Type B pancreatic cell (in vitro differentiated cells): ENCODE data around the gene RPTOR. TPM values are rescaled to one million over a fixed set of nuclear protein-coding genes. Genes with fewer than 3 reads are reported as not detected.

ENCODE experiments used
- DNase-seq: peaks from one replicate; pipeline ENCODE4 v3.0.0; 2021; ENCODE audit warnings: mixed read lengths; ENCODE audit not compliant: unreplicated experiment; ENCODE audit errors: extremely low spot score
- H3K27ac Mint-ChIP-seq: 2 replicates; pipeline ENCODE4 v1.8.0; 2021; ENCODE audit warnings: mild to moderate bottlenecking, mixed read lengths
- H3K27me3 Mint-ChIP-seq: 2 replicates; pipeline ENCODE4 v1.8.0; 2021; ENCODE audit warnings: mixed read lengths
- H3K36me3 Mint-ChIP-seq: 2 replicates; pipeline ENCODE4 v1.8.0; 2021; ENCODE audit warnings: mixed read lengths
- H3K4me1 Mint-ChIP-seq: one replicate; pipeline ENCODE4 v1.8.0; 2021; ENCODE audit warnings: mixed read lengths; ENCODE audit not compliant: unreplicated experiment
- H3K4me3 Mint-ChIP-seq: 2 replicates; pipeline ENCODE4 v1.8.0; 2021; ENCODE audit warnings: mild to moderate bottlenecking, mixed read lengths
- H3K9me3 Mint-ChIP-seq: 2 replicates; pipeline ENCODE4 v1.8.0; 2021; ENCODE audit warnings: mixed read lengths
- CTCF ChIP-seq: fragments of 200-600 bp; sonication (generic); conservative IDR thresholded peaks from 2 replicates; pipeline ENCODE4 v1.5.0; 2021; ENCODE audit warnings: antibody characterized with exemption, mild to moderate bottlenecking
- total RNA-seq: library from RNA; stranded (reverse); gene quantifications from 2 replicates; pipeline ENCODE4 v1.2.1, GENCODE V29; 2021; ENCODE audit warnings: low replicate concordance

RPTOR gene
- total RNA-seq, 1 donor from 2014 or later: 39.8 TPM

- Mint-ChIP-seq H3K27ac (no peak overlapping the region), H3K4me1 (no peaks in the 10 kb centered on the region), H3K4me3 (no peak overlapping the region), H3K36me3 (peaks cover 7% of the 10 kb centered on the region), H3K9me3 (no peaks in the 10 kb centered on the region), H3K27me3 (no peaks in the 10 kb centered on the region)
- no peak for TF ChIP-seq CTCF
- no peak for DNase-seq
Measured at GRCh38 chr17:80955671-80956280, 411.1 kb downstream of the RPTOR start.

GRCh38 chr17:80956321-80957190 is 411.9 kb downstream of the RPTOR start:
- Mint-ChIP-seq H3K27me3 (no peaks in the 10 kb centered on the region), H3K36me3 (peaks cover 7% of the 10 kb centered on the region), H3K9me3 (no peaks in the 10 kb centered on the region), H3K4me3 (no peak overlapping the region), H3K27ac (no peak overlapping the region), H3K4me1 (no peaks in the 10 kb centered on the region)
- TF ChIP-seq CTCF: no peak
- no peak for DNase-seq

GRCh38 chr17:80957461-80957941 is 412.9 kb downstream of the RPTOR start:
- Mint-ChIP-seq H3K27me3 (no peaks in the 10 kb centered on the region), H3K9me3 (no peaks in the 10 kb centered on the region), H3K4me1 (no peaks in the 10 kb centered on the region), H3K4me3 (no peak overlapping the region), H3K27ac (no peak overlapping the region), H3K36me3 (peaks cover 7% of the 10 kb centered on the region)
- no peak for DNase-seq
- TF ChIP-seq CTCF: no peak

- H3K4me1 Mint-ChIP-seq: no peaks in the 10 kb centered on the region
- DNase-seq: no peak
- H3K27me3 Mint-ChIP-seq: no peaks in the 10 kb centered on the region
- H3K27ac Mint-ChIP-seq: no peak overlapping the region
- H3K9me3 Mint-ChIP-seq: no peaks in the 10 kb centered on the region
- no peak for TF ChIP-seq CTCF
- H3K36me3 Mint-ChIP-seq: peaks cover 7% of the 10 kb centered on the region
- no peak overlapping the region for H3K4me3 Mint-ChIP-seq
Measured at GRCh38 chr17:80959330-80960036, 414.8 kb downstream of the RPTOR start.

GRCh38 chr17:80960037-80960796 is 415.6 kb downstream of the RPTOR start:
- H3K27me3 Mint-ChIP-seq: no peaks in the 10 kb centered on the region
- no peaks in the 10 kb centered on the region for H3K9me3 Mint-ChIP-seq
- no peak overlapping the region for H3K27ac Mint-ChIP-seq
- H3K36me3 Mint-ChIP-seq: peaks cover 2% of the 10 kb centered on the region
- no peak for TF ChIP-seq CTCF
- H3K4me3 Mint-ChIP-seq: no peak overlapping the region
- H3K4me1 Mint-ChIP-seq: no peaks in the 10 kb centered on the region
- no peak for DNase-seq
